Rectal smooth muscle tissue (tissue), 1 donor: ENCODE data around the gene GPR78.

Source experiments
- H3K27ac ChIP-seq: one replicate; pipeline ENCODE4 v1.7.0; 2013; ENCODE audit warnings: low read depth, low read length, inconsistent platforms
- H3K27me3 ChIP-seq: one replicate; pipeline ENCODE4 v1.7.0; 2013; ENCODE audit warnings: low read length; ENCODE audit not compliant: control insufficient read depth, insufficient read depth
- H3K36me3 ChIP-seq: one replicate; pipeline ENCODE4 v1.7.0; 2013; ENCODE audit warnings: low read length; ENCODE audit not compliant: control insufficient read depth, insufficient read depth
- H3K4me1 ChIP-seq: one replicate; pipeline ENCODE4 v1.7.0; 2013; ENCODE audit warnings: low read length; ENCODE audit not compliant: control insufficient read depth, insufficient read depth
- H3K4me3 ChIP-seq: one replicate; pipeline ENCODE4 v1.7.0; 2013; ENCODE audit warnings: low read length
- H3K9ac ChIP-seq: one replicate; pipeline ENCODE4 v1.7.0; 2013; ENCODE audit warnings: low read length

The GPR78 gene

GRCh38 chr4:8540586-8540985 is 39.6 kb upstream of the GPR78 start:
- no peak overlapping the region for H3K4me3 ChIP-seq
- H3K9ac ChIP-seq: no peak overlapping the region
- no peaks in the 10 kb centered on the region for H3K27me3 ChIP-seq
- no peak overlapping the region for H3K27ac ChIP-seq
- peaks cover 4% of the 10 kb centered on the region for H3K4me1 ChIP-seq
- H3K36me3 ChIP-seq: no peaks in the 10 kb centered on the region

GRCh38 chr4:8540991-8541390 is 39.2 kb upstream of the GPR78 start:
- Histone ChIP-seq H3K4me3 (no peak overlapping the region), H3K36me3 (no peaks in the 10 kb centered on the region), H3K27me3 (no peaks in the 10 kb centered on the region), H3K27ac (no peak overlapping the region), H3K4me1 (peaks cover 4% of the 10 kb centered on the region), H3K9ac (no peak overlapping the region)

GRCh38 chr4:8541981-8542715 is 38.0 kb upstream of the GPR78 start:
- H3K9ac ChIP-seq: no peak overlapping the region
- no peaks in the 10 kb centered on the region for H3K36me3 ChIP-seq

DNA sequence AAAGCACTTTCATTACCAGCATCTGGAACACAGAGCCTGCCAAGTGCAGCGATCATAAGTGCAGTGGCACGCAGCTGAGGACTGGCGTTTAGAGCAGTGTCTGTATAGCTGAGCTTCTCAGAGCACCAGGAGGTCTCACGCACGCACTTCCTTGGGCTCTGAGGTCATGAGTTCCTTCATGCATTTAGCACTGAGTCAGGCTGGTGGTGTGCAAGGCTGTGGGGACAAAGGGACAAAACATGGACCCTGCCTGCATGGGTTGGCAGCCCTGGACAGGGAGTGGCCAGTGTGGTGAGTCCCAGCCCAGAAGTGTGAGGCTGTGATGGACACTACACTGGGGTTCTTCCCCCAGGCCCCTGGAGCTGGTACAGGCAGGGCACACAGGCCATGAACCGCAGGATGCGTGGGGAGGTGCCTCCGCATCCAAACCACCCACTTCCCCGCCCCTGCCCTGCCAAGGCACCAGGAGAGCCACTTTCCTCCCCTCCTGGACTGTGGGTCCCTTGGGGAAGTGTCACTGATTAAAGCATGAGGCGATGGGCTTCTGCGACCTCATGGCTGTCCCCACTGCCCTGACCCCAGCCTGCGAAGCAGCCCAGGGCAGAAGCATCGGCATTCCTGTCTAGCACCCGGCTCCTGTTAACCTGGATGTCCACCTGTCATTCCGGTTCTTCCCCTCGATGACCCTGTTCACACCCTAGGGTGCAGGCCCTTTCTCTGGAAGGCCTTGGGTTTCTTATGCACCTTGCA is 37.2 kb upstream of the GPR78 start:
- H3K27me3 ChIP-seq: no peaks in the 10 kb centered on the region
- H3K4me1 ChIP-seq: no peaks in the 10 kb centered on the region
- H3K36me3 ChIP-seq: no peaks in the 10 kb centered on the region

More at GRCh38 chr4:8541981-8542715, 38.0 kb upstream of the GPR78 start:
- Histone ChIP-seq H3K4me1 (no peaks in the 10 kb centered on the region), H3K27ac (no peak overlapping the region), H3K4me3 (no peak overlapping the region), H3K27me3 (no peaks in the 10 kb centered on the region)

GRCh38 chr4:8543623-8544022 is 36.6 kb upstream of the GPR78 start:
- H3K27me3 ChIP-seq: no peaks in the 10 kb centered on the region
- H3K4me1 ChIP-seq: no peaks in the 10 kb centered on the region
- no peaks in the 10 kb centered on the region for H3K36me3 ChIP-seq
- H3K4me3 ChIP-seq: no peak overlapping the region
- no peak overlapping the region for H3K27ac ChIP-seq
- H3K9ac ChIP-seq: no peak overlapping the region

More for the DNA sequence above, 37.2 kb upstream of the GPR78 start:
- Histone ChIP-seq H3K4me3 (no peak overlapping the region), H3K9ac (no peak overlapping the region), H3K27ac (no peak overlapping the region)

DNA sequence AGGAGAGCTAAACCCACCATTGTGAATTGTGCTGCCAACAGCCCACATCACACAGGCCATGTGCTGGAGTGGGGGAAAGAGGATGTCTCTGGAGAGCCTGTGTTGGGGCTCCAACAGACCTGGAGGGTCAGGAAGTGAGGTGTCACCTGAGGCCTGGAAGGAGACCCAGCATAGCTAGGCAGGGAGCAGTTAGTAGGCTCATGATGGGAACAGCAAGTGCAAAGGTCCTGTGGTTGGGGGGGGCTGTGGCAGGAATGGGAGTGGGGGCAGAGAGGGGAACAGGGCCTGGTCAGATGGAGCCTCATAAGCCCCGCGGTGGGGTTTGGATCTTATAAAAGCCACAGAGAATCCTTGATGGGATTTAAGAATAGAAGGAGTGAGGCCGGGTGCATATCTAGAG is 35.9 kb upstream of the GPR78 start:
- Histone ChIP-seq H3K4me3 (no peak overlapping the region), H3K4me1 (no peaks in the 10 kb centered on the region), H3K9ac (no peak overlapping the region), H3K27ac (no peak overlapping the region), H3K27me3 (peaks cover under 1% of the 10 kb centered on the region), H3K36me3 (no peaks in the 10 kb centered on the region)

GRCh38 chr4:8544741-8545438 is 35.3 kb upstream of the GPR78 start:
- H3K4me3 ChIP-seq: no peak overlapping the region
- H3K36me3 ChIP-seq: no peaks in the 10 kb centered on the region
- H3K27me3 ChIP-seq: peaks cover 4% of the 10 kb centered on the region
- H3K4me1 ChIP-seq: no peaks in the 10 kb centered on the region
- no peak overlapping the region for H3K27ac ChIP-seq
- H3K9ac ChIP-seq: no peak overlapping the region

DNA sequence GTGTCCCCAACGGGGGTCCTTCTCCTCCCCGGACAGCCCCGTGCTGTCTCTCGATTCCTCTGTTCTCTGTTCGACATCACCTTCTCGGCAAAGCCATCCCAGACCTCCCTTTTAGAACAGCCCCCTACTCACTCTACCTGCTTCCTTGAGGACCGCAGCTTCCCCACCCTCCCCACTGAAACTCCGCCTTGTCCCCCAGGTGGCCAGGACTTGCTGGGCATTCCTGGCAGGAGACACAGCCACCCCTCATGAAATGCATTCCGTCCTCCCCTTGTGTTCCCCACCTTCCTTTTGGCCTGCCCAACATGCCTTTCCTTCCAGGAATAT is 34.8 kb upstream of the GPR78 start:
- no peak overlapping the region for H3K4me3 ChIP-seq
- H3K4me1 ChIP-seq: no peaks in the 10 kb centered on the region
- H3K9ac ChIP-seq: no peak overlapping the region

DNA sequence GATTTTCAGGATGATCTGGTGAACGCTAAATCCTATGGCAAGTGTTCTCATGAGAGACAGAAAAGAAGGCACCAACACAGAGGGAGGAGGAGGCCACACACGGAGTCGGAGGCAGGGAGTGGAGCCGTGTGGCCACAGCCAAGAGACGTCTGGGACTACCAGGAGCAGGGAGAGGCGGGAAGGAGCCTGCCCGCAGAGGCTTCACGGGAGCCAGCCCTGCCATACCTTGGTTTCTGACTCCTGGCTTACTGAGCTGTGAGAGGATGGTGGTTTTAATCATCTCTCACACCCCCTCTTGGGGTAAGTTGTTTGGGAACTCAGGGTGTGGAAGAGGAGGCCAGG is 33.5 kb upstream of the GPR78 start:
- Histone ChIP-seq H3K36me3 (no peaks in the 10 kb centered on the region), H3K27me3 (peaks cover 4% of the 10 kb centered on the region), H3K27ac (no peak overlapping the region), H3K4me1 (no peaks in the 10 kb centered on the region), H3K9ac (no peak overlapping the region), H3K4me3 (no peak overlapping the region)

More for the DNA sequence above, 34.8 kb upstream of the GPR78 start:
- Histone ChIP-seq H3K27me3 (peaks cover 4% of the 10 kb centered on the region), H3K36me3 (no peaks in the 10 kb centered on the region), H3K27ac (no peak overlapping the region)

DNA sequence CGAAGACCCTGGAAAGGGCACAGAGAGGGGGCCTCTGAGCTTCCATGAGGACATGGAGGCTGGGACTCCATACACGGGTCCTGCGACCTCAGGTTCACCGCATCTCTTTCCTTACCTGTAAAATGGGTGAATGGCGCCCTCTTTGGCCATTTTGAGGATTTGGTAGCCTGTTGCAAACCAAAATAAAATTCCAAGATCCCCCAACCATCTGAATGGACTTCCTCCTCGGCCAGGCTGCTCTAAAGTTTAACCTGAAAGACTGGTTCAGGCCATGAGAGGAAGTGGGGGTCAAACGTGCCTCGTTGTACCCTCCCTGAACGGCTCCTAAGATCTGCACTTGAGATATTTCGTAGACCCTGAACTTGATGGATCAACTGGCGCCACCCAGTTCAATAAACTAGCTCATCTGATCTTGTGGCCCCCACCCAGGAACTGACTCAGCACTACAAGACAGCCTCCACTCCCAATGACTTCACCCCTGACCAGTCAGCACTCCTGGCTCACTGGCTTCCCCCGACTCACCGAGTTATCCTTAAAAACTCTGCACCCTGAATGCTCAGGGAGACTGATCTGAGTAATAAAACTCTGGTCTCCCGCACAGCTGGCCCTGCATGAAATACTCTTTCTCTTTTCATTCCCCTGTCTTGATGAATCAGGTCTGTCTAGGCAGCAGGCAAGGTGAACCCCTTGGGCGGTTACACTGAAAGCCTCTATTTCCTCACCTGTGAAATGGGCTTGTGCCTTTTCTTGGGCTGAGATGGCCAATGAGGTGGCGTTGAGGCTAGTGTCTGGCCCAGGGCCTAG is 32.9 kb upstream of the GPR78 start:
- H3K4me3 ChIP-seq: no peak overlapping the region
- H3K36me3 ChIP-seq: no peaks in the 10 kb centered on the region
- H3K4me1 ChIP-seq: no peaks in the 10 kb centered on the region
- H3K9ac ChIP-seq: no peak overlapping the region
- no peak overlapping the region for H3K27ac ChIP-seq
- H3K27me3 ChIP-seq: peaks cover 4% of the 10 kb centered on the region

DNA sequence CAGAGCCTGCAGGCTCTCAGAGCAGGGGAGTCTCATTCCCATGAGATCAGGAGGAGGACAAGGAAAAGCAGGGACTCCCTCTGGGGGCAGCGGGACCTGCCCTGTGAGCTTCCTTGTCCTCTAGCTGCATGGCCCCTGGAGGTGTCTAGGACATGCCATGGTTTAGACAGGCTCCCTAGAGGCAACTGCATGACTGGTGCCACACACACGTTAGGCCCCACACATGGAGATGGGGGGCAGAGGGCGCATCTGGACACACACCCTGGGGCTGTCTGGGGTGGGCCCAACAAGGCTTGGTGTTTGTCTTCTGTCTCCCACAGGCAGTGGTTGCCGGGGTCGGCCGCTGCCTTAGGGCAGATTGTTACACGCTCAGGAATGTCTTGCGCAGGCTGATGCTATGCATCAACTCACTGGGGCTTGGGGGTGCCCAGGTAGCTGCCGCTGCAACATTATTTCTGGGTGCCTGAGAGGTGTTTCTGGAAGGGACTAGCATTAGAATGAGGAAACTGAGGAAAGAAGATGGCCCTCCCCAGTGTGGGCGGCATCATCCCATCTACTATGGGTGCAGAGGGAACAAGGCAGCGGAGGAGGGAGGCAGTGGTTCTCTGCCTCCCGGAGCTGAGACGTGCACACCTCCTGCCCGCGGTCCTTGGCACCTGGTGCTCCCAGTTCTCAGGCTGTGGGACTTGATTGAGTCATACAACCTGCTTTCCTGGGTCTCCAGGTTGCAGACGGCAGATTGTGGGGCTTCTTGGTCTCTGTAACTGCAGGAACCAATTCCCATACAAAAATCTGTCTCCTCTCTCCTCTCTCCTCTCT is 32.1 kb upstream of the GPR78 start:
- Histone ChIP-seq H3K36me3 (no peaks in the 10 kb centered on the region), H3K27me3 (peaks cover 4% of the 10 kb centered on the region), H3K9ac (no peak overlapping the region)

More for the DNA sequence above, 32.1 kb upstream of the GPR78 start:
- Histone ChIP-seq H3K4me3 (no peak overlapping the region), H3K4me1 (no peaks in the 10 kb centered on the region), H3K27ac (no peak overlapping the region)
